NCI-H1105 treated with DMSO at 0.1 percent for 48 hours (cell line): ENCODE measurements around the gene BRD1.

Experiments used
- DNase-seq: peaks from one replicate; lab custom pipeline; 2025; lab: John Stamatoyannopoulos, UW

The BRD1 gene

DNA sequence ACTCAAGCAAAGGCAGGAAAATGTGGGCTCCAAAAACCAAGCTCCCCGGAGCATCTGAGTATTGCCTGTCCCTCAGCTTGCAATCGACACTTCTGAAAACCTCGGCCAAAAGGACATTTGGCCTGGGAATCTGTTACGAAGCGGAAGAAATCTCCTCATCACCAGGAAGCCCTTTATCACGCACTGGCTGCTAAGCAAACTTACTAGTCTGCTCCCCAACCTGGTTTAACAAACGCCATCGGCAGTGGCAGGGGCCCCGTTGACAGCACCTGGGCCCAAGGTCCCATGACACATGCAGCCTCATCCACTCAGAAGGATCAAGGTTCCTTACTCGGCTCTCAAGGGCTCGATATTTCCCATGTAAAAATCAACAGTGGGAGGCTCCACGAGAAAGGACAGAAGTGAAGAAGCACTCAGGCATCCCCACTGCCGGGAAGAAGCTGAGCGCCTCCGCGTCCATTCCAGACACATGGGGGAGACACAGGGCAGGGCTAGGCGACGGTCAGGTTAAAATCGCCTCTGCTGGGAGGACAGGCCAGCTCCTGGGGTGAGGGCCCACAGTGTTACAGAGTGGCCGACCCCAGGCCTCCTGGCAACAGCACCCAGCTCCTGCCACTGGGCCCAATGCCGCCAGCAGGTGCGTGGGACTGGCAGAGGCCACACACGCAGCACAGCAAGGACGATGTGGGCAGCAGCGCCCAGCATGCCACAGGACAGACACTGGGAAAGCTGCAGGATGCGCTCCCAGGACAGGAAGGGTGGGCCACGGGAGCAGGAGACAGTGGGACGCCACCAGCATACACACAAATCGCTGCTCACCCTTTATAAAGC, 27.1 kb downstream of the BRD1 start:
- no peak for DNase-seq

DNA sequence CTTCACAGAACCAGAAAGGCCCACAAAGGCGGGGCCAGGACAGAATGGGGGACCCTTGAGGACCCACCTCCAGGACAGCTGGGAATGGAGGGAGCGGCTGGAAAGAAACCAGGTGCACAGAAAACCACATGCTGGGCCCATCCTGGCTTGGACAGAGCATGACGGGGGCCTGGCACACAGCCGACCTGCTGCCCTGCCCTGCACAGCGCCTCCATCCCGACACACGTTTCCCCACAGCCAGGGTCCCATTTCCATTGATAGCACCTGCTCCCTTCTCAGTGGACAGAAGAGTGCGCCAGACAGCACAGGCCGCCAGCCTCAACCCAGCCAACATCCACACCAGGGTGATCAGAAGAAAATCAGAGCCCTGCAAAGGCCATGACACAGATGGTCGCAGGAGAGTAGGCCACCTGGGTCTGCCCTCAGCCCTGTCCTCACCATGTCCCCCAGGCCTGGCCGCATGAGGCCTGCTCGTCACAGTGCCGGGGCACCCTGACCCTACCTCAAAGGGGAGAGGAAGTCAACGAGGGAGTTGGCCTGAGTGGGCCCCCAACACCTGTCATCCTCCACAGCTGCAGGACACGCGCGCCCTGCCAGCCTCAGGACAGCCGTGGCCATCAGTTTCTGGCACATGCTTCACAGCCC, 28.1 kb downstream of the BRD1 start:
- no peak for DNase-seq

DNA sequence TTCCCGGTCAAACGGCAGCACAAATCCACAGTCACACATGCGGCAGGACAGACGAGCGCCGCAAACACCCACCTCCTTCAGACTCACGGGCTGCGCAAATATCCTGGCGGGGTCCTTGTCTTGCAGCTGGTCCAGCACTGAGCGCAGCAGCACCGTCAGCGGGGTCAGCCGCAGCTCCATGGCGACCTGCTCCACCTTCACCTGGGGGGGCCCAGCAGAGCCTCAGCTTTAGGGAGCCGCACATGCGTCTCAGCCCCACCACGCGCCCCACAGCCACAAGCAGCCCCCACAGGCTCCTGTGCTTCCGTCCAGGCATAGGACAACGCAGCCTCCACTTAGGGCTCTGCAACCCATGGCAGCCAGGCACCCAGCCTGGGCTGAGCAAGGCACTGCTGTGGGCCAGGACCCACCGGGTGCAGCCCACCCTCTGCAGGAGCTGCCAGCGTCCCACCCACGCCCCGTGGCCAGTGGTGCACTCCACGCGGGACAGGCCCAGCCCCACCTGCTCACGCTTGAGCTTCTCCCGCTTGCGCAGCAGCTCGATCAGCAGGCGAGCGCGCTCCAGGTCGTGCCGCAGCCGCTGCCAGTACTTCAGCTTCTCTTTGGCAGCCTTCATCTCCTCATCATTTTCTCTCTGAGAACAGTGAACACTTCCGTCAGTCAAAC, 29.1 kb downstream of the BRD1 start:
- DNase-seq = no peak

DNA sequence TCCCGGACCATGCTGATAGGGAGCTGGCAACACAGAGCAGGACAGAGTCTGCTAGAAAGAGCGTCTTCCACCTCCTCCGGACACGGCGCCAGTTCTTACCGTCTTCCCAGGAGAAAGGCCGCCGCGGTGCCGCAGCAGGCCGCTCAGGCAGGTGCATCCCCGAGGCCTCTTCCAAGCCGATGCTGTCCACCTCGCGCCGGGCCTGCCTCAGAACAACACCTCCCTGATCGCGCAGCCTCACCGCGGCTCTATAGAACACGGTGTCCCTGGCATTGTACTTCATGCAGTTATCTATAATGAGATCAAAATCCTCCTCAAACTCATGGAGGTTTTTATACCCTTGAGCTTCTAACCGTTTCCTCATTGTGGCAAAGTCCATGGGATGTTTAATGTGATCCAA, 30.0 kb downstream of the BRD1 start:
- DNase-seq = no peak

DNA sequence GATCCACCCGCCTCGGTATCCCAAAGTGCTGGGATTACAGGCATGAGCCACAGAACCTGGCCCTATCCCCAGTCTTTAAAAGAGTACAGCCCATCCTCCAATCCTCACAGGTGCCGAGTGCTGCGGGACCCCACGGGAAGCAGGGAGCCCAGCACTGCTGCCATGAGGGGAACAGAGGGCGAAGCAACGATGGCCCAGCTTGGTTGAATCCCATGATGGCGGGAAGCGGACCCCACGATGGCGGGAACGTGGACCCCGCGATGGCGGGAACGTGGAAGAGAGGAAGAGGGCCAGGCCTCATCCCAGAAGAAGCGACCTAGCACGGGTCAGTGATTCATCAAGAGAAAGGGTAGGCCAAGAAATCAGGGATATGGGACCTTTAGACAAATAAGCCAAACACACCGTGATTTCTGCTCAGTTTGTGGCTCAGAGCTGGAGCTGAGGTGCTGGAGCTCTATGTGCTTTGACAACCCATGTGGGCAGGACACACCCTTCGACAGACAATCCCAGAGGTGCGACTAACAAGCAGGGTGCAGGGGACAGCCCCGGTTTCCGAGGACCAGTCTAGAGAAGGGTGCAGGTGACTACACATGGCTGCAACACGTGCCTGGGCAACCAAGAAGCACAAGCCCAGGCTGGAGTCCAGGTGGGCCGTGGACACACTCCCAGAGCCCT, 30.9 kb downstream of the BRD1 start:
- no peak for DNase-seq

DNA sequence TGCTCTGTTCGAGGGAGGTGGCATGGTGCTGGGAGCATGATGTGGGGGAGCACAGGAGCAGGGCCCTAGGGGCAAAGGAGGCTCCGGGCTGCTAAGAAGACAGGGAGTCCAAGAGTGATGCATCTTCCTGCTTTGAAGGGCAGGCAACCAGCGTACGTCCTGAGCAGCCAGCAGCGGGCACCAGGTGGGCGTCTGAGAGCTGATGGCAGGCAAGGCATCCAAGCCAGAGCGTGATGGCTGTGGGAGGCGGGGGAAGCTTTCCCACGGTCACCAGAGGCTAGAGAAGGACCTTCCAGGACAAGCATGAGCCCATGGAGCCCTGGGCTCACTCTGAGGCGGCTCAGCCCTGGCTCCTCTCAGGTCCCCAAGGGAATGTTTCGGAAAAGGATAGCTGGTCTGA, 32.2 kb downstream of the BRD1 start:
- no peak for DNase-seq

DNA sequence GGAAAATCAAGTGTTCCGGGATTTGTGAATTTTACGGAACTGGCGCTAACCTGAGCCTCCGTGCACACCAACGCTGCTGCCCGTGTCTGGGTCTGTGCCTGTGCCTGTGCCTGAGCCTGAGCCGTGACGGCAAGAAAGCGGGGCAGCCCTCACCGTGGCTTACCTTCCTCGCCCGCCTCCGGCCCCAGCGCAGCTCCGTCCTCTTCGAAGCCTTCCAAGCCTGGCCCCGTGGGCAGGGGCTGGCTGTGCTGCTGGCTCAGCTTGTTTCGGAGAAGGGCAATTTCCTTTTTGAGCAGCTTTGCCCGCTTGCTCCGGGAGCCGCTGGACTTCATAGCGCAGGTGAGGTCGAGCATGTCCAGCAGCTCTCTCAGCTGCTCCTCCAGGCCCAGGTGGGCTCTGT, 33.8 kb downstream of the BRD1 start:
- DNase-seq = no peak

DNA sequence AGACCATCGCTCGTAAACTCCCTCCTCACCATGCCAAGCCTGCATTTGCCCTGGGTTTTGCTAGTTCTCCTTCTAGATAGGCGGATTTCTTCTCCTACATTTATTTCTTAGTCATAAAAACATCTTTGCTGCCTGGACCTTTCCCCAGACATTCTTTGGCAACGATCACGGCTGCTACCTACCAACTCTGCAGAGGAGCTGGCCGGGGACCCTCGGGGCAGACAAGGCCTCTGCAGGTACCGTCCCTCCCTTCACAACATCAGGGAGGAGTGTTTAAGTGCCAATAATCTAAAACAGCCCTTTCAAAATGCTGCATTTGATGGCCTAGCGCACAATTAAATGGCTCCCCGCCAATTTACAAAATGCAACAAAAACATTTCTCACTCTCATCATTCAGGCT, 34.4 kb downstream of the BRD1 start:
- no peak for DNase-seq

DNA sequence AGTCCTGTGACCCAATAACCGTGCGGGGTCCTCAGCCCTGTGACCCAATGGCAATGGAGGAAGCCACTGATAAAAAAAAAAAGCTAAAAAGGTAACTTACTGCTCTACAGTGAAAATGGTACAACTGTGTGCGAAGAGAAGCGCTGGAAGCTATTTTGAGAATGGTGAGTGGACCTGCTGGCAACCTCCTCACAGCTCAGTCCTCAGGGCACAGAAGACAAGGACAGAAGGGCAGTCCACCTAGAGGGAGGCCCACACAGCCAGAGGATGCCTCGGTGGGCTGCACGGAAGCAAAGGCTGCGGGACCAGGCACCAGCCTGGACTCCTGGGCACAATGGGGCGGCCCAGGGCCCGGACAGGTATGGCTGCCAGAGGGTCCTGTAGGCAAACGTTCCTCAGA, 35.6 kb downstream of the BRD1 start:
- no peak for DNase-seq

DNA sequence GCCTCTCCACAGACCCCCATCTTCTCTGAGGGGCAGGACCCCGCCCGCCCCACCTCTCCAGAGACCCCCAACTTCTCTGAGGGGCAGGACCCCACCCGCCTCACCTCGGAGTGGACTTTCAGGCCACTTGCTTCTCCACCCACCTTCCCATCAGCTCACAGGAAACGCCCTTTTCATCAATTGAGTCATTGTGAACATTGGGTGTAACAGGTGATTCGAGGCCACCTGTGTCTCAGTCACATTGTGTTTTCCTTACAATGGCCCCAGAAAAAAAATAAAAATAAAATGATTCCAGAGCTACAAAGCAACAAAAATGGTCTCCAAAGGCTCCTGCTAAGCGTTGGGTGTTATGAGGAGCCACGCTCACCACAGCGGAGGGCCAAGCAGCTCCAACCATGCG, 36.0 kb downstream of the BRD1 start:
- DNase-seq = no peak

DNA sequence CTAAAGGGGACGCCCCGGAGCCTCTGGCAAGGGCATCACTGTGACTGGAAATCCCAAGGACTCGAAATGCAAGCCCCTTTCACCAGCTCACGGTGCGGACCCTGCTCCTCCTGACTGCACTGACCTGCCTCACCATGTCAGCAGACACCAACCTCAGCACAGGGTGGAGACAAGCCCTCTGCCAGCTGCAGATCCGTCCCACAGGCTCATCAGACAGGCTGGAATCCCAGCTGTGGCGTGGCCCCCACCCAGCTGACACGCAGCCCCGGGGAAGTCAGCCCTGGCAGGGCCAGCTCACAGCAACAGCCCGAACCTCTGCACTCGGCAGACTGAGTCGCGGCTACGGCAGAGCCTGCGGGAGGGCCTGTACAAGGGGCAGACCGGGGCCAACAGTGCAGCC, 36.8 kb downstream of the BRD1 start:
- DNase-seq = no peak

DNA sequence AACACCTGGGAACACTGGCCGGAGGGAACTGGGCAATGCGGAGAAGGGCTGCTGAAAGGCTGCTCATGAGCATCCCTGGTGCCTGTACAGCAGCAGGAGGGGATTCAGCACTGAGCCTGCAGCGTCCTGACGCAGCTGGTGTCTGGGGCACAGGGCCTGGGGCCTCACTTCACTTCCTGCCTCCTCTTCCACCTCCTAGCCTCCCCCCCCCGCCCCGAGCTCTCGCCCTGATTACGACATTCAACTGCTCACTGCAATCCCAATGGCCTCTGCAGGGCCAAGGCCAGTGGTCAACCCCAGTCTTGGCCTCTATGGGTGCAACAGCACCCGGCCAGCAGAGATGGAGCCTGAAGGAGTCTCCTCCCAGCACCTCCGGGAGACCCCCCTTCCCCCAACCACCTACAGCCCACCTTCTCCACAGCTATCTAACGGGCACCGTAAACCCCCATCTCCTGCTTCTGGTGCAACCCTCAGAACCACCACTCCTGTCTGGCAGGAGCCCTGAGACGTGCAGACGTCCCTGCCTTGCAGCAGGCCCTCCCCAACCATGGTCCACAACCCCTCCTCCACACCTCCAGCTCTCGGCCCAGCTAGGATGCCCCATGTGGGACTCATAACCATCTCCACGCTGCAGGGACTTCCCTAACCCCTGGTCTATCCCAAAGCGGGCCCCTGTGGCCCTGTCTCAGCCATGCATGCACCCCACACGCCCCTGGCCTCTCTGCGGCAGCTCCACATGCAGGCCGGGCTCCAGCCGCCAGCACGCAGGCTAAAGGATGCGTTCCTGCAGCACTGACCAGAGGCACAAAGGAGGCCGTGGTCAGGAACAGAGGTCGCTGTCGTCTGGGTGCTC, 38.2 kb downstream of the BRD1 start:
- DNase-seq = no peak

DNA sequence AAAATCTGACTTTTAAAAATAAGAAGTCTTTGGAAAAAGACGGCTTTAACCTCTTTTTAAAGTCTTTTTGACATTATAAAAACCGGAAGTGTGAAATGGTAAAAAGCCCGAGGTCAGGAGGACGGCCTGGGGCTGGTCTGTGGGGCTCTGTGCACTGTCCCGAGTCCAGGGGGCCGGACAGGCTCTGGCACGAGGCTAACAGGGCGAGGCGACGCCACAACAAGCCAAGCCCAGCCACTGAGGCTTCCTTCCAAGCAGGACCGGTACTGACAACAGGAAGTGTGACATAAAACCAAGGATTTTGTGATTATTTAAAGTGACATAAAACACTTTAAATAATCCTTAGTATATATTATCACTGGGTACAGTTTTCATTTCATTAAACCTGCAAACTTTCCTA, 39.2 kb downstream of the BRD1 start:
- no peak for DNase-seq

DNA sequence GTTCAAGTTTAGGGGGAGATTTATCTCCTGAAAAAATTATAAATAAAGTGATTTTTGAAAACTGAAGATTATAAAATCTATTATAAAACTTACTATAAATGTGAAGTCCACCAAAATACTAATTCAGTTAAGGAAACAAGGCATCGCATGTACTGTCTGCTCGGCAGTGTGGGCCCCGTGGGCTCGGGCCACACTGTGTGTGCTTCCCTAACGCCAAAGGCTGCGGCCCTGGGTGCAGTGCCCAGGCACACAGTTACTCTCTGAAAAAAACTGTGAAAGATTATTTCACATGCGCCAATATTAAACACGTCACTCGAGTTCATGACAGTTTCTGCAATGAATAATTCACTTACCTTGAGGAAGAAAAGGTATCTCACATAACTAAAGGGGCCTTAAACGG, 39.8 kb downstream of the BRD1 start:
- DNase-seq = no peak

DNA sequence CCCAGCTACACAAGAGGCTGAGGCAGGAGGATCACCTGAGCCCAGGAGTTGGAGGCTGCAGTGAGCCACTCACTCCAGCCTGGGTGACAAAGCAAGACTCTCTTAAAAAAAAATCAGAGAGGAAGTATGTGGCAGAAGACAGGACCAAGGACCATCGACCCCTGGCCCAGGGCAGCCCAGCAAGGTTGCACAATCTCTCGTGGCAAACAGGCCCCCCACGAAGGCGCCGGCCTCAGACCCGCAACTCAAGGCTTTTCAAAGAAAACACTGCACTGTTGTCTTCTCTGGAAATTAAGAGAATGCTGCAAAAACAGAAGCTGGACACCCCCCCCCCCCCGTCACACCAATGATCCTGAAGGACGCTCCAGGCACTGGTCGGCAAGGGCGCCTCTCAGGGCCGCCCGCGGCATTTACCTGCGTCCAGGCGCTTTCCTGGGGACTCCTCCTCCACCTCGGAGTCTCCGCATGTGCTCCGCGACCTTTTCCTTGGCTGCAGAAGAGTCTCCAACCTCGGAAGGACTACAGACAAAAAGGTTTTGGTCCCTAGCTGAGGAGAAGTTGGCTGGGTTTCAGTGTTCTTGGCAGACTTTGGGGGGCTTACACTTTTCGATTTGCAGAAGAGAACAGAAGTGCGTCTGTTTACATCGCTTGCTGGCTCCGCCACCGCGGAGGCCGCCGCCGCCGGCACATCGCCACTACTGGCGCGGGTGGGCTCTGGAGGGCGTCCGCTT, 40.5 kb downstream of the BRD1 start:
- no peak for DNase-seq

DNA sequence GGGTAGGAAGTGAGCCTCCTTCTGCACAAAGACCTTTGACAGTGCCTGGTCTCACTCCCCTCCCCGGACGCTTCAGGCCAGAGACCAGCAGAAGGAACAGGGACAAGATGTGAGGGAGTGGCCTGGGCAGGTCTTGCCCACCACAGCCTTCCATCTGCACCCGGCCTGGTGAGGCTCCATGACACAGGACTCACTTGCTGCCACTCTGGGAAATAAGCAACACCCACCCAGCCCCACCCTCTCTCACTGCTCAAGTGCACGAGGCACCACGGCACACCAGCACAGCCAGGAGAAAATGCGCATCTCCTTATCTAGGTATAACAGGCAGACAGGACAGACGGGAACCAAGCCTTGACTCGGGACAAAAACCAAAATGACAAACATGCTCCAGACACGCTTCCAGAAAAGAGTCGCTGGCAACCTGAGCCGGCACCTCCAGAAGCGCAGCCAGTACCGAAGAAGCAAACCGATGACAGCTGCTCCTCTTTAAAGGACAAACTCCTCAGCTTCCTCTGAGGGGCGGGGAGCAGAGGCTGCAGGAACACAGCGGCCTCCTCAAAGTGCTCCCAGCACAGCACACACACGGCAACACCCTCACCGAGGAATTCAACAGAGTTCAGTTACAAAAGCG, 41.7 kb downstream of the BRD1 start:
- no peak for DNase-seq

DNA sequence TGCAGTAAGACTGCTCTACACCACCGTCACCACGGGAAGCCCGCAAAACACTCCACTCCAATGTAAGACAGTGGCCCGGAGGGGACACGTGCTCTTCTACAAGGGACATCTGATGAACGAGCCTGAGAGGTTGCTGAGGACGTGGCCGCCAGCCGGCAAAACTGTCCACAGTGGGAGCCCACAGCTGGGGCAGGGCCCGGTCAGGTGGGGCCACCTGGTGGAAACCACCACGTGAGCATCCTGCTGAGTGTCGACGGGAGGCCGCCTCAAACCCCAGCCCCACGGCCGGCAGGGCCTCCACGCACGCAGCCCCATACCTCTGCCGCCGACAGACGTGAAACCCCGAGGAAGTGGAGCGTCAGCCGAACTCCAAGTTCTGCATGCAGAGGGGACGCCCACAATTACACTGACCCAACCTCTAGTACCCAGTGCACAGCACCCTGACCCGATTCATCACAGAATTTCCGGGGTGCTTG, 42.6 kb downstream of the BRD1 start:
- no peak for DNase-seq

DNA sequence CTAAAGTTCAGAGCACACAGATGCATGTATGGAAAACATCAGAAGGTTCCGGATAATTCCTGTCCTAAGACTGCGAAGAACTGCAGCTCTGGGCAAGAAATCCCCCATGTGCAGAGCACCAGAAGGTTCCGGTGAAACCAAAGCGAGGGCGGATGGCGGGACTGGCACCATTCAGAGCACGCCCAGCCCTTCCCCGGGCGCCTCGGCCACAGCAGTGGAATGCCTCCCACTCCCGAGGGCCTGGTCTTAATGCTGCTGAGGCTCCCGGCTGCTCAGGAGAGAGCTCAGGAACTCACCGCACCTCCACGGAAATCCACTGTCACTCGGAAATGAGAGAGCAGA, 43.1 kb downstream of the BRD1 start:
- no peak for DNase-seq

DNA sequence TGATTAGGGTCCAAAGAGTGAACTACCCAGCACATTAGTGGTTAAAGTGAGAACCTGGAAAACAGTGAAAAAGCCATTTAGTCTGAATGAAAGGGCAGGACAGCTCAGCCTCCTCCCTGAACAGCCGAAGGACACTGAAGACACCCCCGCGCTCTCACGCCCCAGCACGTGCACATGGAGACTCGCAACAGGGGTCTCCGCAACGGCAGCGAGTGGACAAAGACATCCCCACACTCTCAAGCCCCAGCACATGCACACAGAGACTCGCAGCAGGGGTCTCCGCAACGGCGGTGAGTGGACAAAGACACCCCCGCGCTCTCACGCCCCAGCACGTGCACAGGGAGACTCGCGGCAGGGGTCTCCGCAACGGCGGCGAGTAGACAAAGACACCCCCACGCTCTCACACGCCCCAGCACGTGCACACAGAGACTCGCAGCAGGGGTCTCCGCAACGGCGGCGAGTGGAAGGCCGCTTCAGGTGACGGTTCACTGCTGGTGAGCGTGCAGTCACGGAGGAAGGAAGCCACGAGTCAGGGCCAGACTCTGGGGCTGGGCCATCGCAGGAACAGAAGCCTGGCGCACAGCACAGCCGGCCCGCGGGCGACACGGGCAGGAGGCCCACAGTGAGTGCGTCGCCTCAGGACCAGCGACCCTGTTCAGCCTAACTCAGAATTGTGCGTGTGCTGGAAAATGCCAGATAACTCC, 43.6 kb downstream of the BRD1 start:
- DNase-seq = no peak
